Hippocampal formation (tissue), 2 donors: ENCODE results near the gene KIAA1217.

ENCODE experiments used
- DNase-seq, 2 donors: peaks; one replicate each; lab custom pipeline; 2025; lab: John Stamatoyannopoulos, UW

Gene KIAA1217

GRCh38 chr10:24247841-24248240 is 38.9 kb downstream of the KIAA1217 start:
- DNase-seq = no peak

- no peak for DNase-seq
These were observed 41.0 kb downstream of the KIAA1217 start for GRCh38 chr10:24249829-24250415.

- DNase-seq = no peak
These were observed 42.6 kb downstream of the KIAA1217 start for GRCh38 chr10:24251547-24251946.

- DNase-seq = no peak
These were observed 45.2 kb downstream of the KIAA1217 start for GRCh38 chr10:24254180-24254579.

GRCh38 chr10:24255115-24255880 is 46.4 kb downstream of the KIAA1217 start:
- no peak for DNase-seq

- no peak for DNase-seq
These were observed 47.0 kb downstream of the KIAA1217 start for GRCh38 chr10:24255881-24256311.

GRCh38 chr10:24256619-24257107 is 47.7 kb downstream of the KIAA1217 start:
- no peak for DNase-seq

GRCh38 chr10:24257588-24257987 is 48.6 kb downstream of the KIAA1217 start:
- no peak for DNase-seq

GRCh38 chr10:24259365-24260130 is 50.6 kb downstream of the KIAA1217 start:
- no peak for DNase-seq

GRCh38 chr10:24261627-24262026 is 52.7 kb downstream of the KIAA1217 start:
- DNase-seq = no peak

- no peak for DNase-seq
These were observed 54.1 kb downstream of the KIAA1217 start for GRCh38 chr10:24262929-24263590.

- no peak for DNase-seq
These were observed 60.5 kb downstream of the KIAA1217 start for GRCh38 chr10:24269476-24269875.

- no peak for DNase-seq
These were observed 63.4 kb downstream of the KIAA1217 start for GRCh38 chr10:24272374-24272773.

GRCh38 chr10:24277277-24277676 is 68.3 kb downstream of the KIAA1217 start:
- DNase-seq = no peak

- DNase-seq = no peak
These were observed 68.8 kb downstream of the KIAA1217 start for GRCh38 chr10:24277771-24278170.

GRCh38 chr10:24278176-24278889 is 69.4 kb downstream of the KIAA1217 start:
- DNase-seq = no peak

- DNase-seq = no peak
These were observed 70.2 kb downstream of the KIAA1217 start for GRCh38 chr10:24279166-24279565.

- no peak for DNase-seq
These were observed 78.7 kb downstream of the KIAA1217 start for GRCh38 chr10:24287559-24288195.

- DNase-seq = no peak
These were observed 79.6 kb downstream of the KIAA1217 start for GRCh38 chr10:24288581-24288980.

- DNase-seq = no peak
These were observed 80.3 kb downstream of the KIAA1217 start for GRCh38 chr10:24289235-24289634.
